Tibial nerve (tissue), 4 donors: ENCODE measurements around the gene TSEN15.

Experiments
- EP300 ChIP-seq, 2 donors: sonication (generic); formaldehyde crosslinking; IDR thresholded peaks; one replicate each; pipeline ENCODE4 v1.6.1; 2017; ENCODE audit warnings: antibody characterized with exemption in 2 of 2, mild to moderate bottlenecking in 1 of 2
- POLR2A ChIP-seq, 2 donors: fragments of 450-650 bp; IDR thresholded peaks; one replicate each; pipeline ENCODE4 v1.6.1; 2017; ENCODE audit warnings: antibody characterized with exemption in 2 of 2, mild to moderate bottlenecking in 2 of 2, moderate library complexity in 2 of 2
- TF ChIP-seq, protein P1 (sequence below), 5 experiments: fragments of 200-600 bp in 3 of 5; fragments of 450-650 bp in 2 of 5; sonication (generic) in 3 of 5; IDR thresholded peaks; one replicate each; pipeline ENCODE4 v1.5.1; 2016 to 2019; ENCODE audit warnings: antibody characterized with exemption in 5 of 5, mild to moderate bottlenecking in 3 of 5, moderate library complexity in 2 of 5

DNA sequence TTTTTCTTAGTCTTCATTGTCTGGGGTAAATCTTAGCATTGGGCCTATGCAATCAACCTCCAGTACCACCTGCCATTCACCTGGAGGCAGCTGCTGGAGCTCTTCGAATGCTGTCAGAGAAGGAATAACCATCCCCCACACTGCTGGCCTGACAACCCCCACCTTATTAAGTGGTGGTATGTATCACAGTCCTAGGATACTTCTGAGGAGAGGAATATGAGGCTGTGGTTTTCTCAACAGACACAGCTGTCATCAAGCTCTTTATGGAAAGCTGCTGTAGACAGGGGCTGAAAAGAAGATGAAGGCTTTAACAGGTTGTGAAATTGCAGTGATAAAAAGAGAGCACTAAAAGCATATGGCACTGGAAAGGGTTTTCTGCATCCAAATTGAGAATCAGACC is 61.7 kb downstream of the TSEN15 start:
- TF ChIP-seq, protein P1, sequence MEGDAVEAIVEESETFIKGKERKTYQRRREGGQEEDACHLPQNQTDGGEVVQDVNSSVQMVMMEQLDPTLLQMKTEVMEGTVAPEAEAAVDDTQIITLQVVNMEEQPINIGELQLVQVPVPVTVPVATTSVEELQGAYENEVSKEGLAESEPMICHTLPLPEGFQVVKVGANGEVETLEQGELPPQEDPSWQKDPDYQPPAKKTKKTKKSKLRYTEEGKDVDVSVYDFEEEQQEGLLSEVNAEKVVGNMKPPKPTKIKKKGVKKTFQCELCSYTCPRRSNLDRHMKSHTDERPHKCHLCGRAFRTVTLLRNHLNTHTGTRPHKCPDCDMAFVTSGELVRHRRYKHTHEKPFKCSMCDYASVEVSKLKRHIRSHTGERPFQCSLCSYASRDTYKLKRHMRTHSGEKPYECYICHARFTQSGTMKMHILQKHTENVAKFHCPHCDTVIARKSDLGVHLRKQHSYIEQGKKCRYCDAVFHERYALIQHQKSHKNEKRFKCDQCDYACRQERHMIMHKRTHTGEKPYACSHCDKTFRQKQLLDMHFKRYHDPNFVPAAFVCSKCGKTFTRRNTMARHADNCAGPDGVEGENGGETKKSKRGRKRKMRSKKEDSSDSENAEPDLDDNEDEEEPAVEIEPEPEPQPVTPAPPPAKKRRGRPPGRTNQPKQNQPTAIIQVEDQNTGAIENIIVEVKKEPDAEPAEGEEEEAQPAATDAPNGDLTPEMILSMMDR (IDR thresholded peaks at IDR 0.05): no peak
- TF ChIP-seq EP300 (IDR thresholded peaks at IDR 0.05): no peak
- no peak for TF ChIP-seq POLR2A (IDR thresholded peaks at IDR 0.05)
